ENCODE measurements around the gene UBE2M.
"Not testable (repeated sequence)": the region's sequence is repeated elsewhere in the genome, so short reads cannot be mapped to it uniquely, and the experiment has no call there.

UBE2M gene

DNA sequence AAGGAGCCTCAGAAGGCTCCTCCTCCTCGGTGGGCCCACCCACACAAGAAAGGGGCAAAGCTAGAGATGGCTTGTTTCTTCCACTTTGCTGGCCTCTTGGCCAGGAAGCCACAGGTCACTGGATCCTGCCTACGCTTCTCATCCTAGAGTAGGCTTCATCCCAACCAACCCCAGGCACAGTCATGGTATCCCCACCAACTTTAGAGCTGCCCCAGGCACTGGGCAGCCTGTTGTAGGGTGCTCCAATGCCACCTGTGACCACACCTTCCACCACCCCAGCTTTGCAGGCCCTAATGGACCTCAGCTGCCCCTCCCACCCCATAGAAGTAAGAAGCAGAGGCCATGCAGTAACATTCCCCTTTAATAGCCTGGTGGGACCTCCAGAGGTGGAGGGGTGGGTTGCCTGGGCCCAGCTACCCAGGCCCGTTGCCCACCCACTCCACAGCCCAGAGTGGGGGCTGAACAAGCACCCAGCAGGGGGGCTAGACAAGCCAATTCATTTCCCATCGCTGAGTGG, 3.0 kb downstream of the UBE2M start:
- DNase-seq, result no peak

DNA sequence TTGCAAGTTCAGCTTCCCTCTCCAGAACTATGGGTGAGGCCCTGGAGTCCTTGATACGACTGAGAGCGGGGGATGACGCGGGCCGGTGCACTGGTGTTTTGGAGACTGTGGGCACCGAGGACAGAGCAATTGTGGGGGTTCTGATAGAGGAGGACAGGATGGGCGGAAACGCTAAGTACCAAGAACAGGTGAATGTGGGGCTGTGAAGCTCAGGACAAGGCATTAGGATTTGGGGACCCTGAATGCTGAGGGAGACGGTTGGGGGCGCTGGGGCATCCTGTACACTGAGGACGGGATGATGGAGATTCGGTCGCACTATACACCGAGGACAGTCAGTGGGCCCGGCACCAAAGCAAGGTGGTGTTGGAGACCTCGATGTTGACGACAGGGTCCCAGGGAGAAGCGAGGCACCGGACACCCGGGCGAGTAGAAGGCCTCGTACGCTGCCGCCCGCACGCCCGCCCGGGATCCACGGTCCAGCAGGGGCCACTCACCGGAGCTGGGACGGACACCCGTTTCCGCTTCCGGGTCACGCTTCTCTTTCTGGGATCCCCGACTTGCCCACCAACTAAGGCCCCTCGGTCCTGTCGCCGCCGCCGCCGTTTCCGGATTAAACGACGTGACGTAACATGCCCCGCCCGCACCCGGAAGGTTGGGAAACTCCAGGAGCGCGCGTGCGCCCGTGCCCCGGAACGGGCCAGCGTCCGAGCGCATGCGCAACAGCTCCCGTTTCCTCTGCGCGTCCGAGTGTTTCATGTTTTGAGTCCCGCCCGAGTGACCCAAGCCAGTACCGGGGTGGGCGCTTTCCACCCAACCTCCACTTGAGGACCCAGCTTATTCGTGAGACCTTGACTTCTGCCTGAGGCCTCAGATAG, 3.7 kb downstream of the UBE2M start, which contains the start of gene CHMP2A:
CHMP2A (minus strand) TSS at position 612 of the 875 bp plus-strand sequence. CDS start 893 bp downstream, outside the sequence.
- DNase-seq, result peak; percentile 99 to 100

DNA sequence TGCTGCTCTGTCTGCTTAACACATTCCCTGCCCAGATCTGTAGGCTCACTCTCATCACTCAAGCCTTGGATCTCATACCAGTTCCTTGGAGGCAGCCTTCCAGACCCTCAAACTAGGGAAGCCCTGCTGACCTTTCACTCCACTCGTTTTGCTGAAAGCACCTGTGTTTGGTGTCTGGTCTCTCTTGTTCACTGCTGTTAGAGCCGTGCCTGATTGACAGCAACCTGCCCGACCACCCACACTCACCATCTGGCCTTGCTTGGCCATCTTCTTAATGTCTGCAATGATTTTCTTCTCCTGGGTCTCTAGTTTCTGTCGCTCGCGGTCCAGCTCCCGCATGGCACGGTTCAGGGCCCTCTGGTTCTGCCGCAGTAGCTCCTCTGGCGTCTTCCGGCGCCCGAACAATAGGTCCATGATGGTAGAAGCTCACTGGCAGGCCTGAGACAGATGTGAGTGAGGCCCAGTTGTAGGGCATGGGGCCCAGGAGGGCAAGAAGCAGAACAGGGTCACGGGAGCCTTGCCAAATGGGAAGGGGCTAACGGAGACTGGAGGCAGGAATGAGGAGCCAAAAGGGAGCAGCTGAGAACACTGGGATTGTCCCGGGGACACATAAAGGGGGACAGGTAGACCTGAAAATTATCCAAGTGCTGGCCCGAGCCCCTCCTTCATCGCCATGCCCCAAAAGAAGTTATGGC, 4.5 kb downstream of the UBE2M start:
- DNase-seq, result no peak

DNA sequence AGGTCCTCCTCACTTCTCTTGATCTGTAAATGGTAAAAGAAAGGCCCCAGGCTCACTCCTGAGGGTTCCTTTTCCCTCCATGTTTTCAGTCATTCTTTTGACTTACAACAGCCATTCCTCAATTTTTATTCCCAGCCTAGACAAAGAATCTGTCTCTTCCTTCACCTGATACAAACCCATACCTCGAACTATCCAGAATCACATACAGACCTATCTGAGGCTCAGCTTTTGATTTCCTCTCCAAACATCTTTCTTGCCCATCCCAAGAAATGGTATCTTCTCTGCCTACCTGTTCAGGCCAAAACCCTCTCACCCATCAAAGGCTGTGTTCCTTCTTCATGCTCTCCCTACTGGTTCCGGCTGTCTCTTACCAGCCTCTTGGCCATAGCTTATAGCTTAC, 5.8 kb downstream of the UBE2M start:
- DNase-seq, result no peak

DNA sequence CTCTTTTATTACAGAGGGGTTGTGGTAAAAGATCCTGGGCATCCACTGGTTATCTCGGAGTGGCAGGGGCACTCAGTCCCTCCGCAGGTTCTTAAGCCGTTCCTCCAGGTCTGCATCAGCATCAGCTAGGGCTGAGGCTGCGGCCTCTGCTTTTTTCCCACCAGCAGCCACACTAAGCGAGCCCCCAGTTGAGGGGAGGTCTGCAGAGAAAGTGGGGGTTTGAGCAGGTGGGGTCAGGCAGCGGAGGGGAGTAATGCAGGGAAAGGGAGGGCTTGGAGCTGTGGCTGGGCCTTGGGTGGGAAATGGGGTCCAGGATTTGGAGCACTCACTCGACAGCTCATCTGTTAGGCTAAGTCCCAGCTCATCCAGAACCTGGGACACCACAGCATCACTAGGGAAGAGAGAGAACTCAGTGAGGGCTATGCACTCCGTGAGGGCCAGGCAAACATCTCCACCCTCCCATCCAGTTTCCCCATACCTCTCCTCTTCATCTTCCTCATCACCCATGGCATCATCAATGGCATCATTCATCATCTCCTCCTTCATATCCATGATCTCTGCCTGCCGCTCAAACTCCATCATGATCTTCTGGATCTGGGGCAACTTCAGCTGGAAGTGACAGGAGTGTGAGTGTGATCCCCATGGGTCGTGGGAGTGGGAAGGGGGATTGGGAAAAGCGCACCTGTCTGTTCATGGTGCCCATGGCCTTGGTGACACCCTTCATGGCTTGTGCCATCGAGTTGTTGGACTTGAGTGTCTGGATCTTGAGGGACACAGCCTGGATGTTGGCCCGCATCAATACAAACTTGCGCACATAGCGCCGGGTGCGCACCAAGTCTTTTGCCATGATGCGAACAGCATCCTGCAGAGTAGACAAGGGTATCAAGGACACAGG, 6.6 kb downstream of the UBE2M start:
- DNase-seq, result no peak

DNA sequence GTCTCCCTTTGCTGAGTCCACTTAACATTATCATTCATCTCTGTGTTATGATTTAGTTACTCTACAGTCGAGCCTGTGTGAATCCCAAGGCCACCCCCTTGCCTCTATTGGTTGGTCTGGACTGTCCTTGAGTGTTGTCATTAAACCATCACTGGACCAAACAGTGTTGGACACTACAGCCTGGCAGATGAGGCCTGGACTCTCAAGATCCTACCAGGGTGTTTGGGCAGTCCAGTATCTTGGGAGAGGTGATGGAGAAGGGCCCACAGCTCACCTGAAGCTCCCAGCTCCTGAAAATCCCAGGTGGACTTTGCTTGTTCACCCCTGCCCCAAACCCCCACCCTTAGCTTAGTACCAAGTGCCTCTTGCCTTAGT, 7.3 kb downstream of the UBE2M start:
- no peak for DNase-seq

DNA sequence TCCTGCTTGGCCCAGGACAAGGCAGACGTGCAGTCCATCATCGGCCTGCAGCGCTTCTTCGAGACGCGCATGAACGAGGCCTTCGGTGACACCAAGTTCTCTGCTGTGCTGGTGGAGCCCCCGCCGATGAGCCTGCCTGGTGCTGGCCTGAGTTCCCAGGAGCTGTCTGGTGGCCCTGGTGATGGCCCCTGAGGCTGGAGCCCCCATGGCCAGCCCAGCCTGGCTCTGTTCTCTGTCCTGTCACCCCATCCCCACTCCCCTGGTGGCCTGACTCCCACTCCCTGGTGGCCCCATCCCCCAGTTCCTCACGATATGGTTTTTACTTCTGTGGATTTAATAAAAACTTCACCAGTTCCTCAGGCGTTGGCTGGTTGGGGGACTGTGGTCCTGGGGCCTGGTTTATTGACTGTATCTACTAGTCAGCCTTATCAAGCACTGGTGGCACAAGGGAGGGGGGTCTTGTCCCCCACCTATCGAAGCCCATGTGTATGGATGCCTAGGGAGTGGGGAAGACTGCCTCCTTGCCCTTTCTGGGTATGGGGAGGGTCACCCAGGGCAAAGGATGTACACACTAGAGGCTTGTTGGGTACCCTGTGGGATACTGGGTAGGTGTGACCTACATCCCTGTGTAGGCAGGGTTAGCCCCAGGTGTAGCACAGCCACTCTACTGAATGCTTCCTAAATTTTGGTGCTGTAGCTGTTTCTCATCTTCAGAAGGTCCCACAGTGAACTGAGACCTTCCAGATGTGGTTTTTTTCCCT, 7.9 kb downstream of the UBE2M start:
- DNase-seq, result no peak

DNA sequence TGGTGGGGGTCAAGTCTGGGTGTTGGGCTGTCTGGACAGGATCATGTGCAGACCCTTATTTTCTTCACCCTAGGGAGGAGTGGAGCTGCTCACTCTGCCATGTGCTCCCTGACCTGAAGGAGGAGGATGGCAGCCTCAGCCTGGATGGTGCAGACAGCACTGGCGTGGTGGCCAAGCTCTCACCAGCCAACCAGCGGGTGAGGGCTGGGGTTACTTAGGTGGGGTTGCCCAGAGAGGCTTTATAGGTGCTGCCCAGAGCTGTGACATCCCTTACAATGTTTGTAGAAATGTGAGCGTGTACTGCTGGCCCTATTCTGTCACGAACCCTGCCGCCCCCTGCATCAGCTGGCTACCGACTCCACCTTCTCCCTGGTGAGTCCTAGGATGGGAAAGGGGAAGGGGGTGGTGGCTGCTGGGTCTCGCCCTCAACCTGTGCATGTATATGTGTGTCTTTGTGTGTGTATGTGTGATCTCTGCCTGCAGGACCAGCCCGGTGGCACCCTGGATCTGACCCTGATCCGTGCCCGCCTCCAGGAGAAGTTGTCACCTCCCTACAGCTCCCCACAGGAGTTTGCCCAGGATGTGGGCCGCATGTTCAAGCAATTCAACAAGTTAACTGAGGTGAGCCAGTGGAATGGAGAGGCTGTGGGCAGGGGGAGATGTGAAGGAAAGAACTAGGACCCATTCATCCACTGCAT, 8.6 kb downstream of the UBE2M start:
- DNase-seq, result no peak

DNA sequence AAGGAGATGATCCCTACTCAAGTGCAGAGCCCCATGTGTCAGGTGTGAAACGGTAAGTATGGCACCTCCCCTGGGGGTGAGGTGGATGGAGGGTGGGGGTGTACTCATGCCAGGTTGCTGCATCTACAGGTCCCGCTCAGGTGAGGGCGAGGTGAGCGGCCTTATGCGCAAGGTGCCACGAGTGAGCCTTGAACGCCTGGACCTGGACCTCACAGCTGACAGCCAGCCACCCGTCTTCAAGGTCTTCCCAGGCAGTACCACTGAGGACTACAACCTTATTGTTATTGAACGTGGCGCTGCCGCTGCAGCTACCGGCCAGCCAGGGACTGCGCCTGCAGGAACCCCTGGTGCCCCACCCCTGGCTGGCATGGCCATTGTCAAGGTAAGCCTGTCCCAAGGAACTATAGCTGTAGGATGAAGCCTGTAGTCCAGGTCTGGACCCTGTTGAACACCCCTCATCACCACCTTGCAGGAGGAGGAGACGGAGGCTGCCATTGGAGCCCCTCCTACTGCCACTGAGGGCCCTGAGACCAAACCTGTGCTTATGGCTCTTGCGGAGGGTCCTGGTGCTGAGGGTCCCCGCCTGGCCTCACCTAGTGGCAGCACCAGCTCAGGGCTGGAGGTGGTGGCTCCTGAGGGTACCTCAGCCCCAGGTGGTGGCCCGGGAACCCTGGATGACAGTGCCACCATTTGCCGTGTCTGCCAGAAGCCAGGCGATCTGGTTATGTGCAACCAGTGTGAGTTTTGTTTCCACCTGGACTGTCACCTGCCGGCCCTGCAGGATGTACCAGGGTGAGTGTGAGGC, 9.3 kb downstream of the UBE2M start:
- DNase-seq, result no peak

DNA sequence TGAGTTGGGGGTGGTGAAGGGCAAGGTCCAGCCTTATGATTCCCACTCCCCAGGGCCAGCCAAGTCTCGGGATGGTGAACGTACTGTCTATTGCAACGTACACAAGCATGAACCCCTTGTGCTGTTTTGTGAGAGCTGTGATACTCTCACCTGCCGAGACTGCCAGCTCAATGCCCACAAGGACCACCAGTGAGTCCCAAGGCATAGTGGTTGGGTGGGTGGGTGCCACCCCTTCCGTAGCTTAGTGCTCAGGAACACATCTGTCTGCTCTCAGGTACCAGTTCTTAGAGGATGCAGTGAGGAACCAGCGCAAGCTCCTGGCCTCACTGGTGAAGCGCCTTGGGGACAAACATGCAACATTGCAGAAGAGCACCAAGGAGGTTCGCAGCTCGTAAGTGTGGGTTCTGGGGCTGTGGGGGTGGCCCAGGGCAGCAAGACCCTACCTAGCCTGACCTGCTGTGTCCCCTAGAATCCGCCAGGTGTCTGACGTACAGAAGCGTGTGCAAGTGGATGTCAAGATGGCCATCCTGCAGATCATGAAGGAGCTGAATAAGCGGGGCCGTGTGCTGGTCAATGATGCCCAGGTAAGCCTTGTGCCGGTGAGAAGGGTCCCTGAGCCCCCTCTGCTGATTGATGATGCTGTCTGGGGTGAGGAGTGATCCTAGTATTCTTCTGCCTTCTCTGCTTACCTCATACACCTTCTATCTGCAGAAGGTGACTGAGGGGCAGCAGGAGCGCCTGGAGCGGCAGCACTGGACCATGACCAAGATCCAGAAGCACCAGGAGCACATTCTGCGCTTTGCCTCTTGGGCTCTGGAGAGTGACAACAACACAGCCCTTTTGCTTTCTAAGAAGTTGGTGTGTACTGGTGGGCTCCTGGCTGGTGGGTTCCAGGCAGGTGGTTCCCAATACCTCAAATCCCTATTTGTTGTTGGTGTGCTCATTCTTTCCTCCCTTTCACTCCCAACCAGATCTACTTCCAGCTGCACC, 10.8 kb downstream of the UBE2M start:
- no peak for DNase-seq

DNA sequence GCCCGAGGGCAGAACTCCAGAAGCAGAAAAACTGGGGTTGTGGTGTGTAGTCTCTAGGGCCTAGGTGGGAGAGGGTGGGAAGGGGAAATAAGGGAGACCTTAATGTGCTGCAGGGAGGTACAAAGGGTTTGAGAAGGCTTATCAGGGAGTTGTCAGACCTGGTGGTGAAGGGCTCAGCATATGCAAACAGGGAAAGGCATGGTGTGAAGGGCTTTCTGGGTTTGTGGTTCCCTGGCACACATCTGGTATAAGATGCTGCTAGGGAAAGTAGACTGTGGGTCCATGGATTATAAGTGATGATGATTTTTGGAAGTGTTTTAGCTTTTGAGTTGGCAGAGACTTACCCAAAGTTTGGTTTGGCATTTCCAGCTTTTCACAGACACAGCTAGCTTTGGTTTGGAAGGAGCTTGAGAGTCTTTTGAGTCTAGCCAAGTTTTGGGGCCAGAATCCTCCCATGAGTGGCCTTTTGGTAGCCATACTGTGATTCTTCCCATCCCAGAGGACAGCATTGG, 12.3 kb downstream of the UBE2M start:
- no peak for DNase-seq

DNA sequence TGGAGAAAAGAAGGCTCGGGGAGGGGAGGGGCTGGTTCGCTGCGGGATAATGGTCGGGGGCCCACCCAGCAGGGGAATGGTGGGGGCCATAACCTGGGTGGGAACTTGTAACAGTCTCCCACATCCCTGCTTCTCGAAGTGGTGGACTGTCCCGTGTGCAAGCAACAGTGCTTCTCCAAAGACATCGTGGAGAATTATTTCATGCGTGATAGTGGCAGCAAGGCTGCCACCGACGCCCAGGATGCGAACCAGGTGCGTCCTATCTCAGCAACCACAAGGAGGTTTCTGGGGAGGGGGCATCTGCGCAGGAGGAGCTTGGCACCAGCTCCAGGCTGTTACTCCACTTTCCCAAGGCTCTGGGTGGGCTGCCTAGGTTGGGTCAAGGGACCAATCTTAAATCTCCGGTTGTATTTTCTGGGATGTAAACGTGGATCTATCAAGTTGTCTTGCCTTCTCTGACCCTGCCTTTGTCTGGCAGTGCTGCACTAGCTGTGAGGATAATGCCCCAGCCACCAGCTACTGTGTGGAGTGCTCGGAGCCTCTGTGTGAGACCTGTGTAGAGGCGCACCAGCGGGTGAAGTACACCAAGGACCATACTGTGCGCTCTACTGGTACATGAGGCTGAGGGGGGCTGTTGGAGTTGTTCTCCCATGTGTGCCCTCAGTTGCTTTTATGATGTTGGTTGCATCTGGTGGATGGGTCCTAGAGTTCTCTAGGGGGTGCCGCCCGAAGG, 13.0 kb downstream of the UBE2M start:
- no peak for DNase-seq

DNA sequence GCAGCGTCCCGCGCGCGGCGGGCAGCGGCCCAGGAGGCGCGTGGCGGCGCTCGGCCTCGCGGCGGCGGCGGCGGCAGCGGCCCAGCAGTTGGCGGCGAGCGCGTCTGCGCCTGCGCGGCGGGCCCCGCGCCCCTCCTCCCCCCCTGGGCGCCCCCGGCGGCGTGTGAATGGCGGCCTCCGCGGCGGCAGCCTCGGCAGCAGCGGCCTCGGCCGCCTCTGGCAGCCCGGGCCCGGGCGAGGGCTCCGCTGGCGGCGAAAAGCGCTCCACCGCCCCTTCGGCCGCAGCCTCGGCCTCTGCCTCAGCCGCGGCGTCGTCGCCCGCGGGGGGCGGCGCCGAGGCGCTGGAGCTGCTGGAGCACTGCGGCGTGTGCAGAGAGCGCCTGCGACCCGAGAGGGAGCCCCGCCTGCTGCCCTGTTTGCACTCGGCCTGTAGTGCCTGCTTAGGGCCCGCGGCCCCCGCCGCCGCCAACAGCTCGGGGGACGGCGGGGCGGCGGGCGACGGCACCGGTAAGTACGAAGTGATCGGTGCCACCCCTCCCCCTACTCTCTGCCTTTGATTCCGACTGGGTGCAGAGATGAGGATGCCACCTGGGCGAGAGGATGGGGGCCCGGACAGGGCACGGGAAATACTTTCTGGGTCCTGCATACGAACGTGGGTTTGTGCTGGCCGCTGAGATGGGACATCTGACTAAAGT, 13.7 kb downstream of the UBE2M start:
- DNase-seq, result peak in 1 of 2 experiments; percentile 70

DNA sequence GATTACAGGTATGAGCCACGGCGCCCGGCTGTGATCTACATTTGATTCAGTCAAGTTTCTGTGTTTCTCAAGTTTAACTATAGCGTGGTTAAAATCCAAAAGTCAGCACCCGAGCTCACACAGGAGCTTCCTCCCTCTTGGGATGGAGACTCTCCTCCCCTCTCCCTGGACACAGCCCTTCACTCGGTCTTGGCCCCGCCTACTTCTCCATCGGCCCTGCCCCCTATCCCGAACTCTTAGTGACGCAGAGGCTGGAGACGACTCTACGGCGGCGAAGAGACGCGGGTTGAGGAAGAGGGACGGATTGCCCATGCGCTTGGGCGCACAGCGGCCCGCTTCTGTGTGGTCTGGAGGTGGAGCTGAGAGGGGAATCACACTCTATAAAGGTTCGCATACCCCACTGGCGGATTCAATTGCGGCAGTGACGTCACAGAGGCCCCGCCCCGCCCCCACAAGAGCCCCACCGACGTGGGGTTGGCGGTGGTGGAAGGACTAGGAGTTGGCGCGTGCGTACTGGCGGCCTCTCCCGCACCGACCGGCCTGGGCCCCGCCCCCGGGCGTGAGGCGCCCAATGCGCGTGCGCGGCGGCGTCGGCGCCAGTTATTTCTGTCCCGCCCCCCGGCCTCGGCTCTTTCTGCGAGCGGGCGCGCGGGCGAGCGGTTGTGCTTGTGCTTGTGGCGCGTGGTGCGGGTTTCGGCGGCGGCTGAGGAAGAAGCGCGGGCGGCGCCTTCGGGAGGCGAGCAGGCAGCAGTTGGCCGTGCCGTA, 14.4 kb downstream of the UBE2M start, which contains the start of gene TRIM28:
TRIM28 (plus strand) TSS at position 239 of the 765 bp plus-strand sequence. CDS start 694 bp downstream, outside the sequence.
- peak; percentile 100 for DNase-seq

DNA sequence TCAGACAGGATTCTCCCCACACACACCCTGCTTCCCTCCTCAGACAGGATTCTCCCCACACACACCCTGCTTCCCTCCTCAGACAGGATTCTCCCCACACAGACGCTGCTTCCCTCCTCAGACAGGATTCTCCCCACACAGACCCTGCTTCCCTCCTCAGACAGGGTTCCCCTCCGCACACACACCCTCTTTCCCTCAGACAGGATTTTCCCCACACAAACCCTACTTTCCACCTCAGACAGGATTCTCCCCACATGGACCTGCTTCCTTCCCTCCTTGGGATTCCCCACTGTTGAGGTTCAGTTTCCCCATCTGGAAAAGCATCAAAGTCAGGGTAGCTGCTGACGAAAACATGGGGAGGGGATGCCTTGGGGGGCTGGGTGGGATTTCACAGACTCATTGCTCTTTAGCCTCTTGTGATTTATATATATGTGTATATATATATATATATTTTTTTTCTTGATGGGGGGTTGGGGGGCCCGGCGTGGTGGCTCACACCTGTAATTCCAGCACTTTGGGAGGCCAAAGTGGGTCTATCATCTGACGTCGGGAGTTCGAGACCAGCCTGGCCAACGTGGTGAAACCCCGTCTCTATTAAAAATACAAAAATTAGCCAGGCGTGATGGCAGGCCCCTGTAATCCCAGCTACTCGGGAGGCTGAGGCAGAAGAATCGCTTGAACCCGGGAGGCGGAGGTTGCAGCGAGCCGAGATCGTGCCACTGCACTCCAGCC, 15.6 kb downstream of the UBE2M start:
- not testable (repeated sequence) for DNase-seq

DNA sequence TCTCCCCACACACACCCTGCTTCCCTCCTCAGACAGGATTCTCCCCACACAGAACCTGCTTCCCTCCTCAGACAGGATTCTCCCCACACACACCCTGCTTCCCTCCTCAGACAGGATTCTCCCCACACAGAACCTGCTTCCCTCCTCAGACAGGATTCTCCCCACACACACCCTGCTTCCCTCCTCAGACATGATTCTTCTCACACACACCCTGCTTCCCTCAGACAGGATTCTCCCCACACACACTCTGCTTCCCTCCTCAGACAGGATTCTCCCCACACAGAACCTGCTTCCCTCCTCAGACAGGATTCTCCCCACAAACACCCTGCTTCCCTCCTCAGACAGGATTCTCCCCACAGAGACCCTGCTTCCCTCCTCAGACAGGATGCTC, 19.2 kb downstream of the UBE2M start:
- not testable (repeated sequence) for DNase-seq
